Central memory CD8-positive, alpha-beta T cell (primary cell): ENCODE results near the gene CD244.

Experiments used
- ATAC-seq: fragments of 150-1000 bp; cut with Tn5 transposase; replicated peaks from 2 replicates; pipeline ENCODE4 v1.10.0; 2022; ENCODE audit warnings: mild to moderate bottlenecking, moderate FRiP score, moderate number of reproducible peaks; ENCODE audit not compliant: poor library complexity, severe bottlenecking; ENCODE audit errors: extremely low read depth
- DNase-seq, 2 donors: peaks; one replicate each; pipeline ENCODE4 v3.0.0; 2021; ENCODE audit warnings: low spot score in 2 of 2
- H3K27ac Mint-ChIP-seq: one replicate; pipeline ENCODE4 v1.8.0; 2022; ENCODE audit warnings: low read depth, mild to moderate bottlenecking, moderate library complexity, mixed read lengths
- H3K27me3 Mint-ChIP-seq: one replicate; pipeline ENCODE4 v1.8.0; 2022; ENCODE audit warnings: mixed read lengths
- H3K36me3 Mint-ChIP-seq: one replicate; pipeline ENCODE4 v1.8.0; 2022; ENCODE audit warnings: mild to moderate bottlenecking, moderate library complexity, mixed read lengths; ENCODE audit not compliant: insufficient read depth
- H3K4me1 Mint-ChIP-seq: one replicate; pipeline ENCODE4 v1.8.0; 2022; ENCODE audit warnings: mixed read lengths
- H3K4me3 Mint-ChIP-seq: one replicate; pipeline ENCODE4 v1.8.0; 2022; ENCODE audit warnings: mild to moderate bottlenecking, moderate library complexity, mixed read lengths
- H3K9me3 Mint-ChIP-seq: one replicate; pipeline ENCODE4 v1.8.0; 2022; ENCODE audit warnings: mixed read lengths

CD244 gene

GRCh38 chr1:160836561-160836960 lies 26.1 kb downstream of the CD244 start:
- peaks cover 76% of the 10 kb centered on the region for H3K4me1 Mint-ChIP-seq
- H3K9me3 Mint-ChIP-seq, result no peaks in the 10 kb centered on the region
- peak overlapping the region; percentile 53 for H3K27ac Mint-ChIP-seq
- DNase-seq (no peak), ATAC-seq (no peak)
- H3K27me3 Mint-ChIP-seq, result no peaks in the 10 kb centered on the region
- H3K36me3 Mint-ChIP-seq, result peaks cover 46% of the 10 kb centered on the region
- peak overlapping the region; percentile 50 for H3K4me3 Mint-ChIP-seq

GRCh38 chr1:160835751-160836150 lies 26.9 kb downstream of the CD244 start:
- H3K27ac Mint-ChIP-seq, result peak overlapping the region; percentile 53
- H3K36me3 Mint-ChIP-seq, result peaks cover 47% of the 10 kb centered on the region
- no peaks in the 10 kb centered on the region for H3K9me3 Mint-ChIP-seq
- H3K4me1 Mint-ChIP-seq, result peaks cover 76% of the 10 kb centered on the region
- no peak for DNase-seq
- H3K4me3 Mint-ChIP-seq, result peak overlapping the region; percentile 50
- no peak for ATAC-seq
- no peaks in the 10 kb centered on the region for H3K27me3 Mint-ChIP-seq

- Mint-ChIP-seq H3K9me3 (no peaks in the 10 kb centered on the region), H3K4me1 (peaks cover 83% of the 10 kb centered on the region), H3K27me3 (no peaks in the 10 kb centered on the region), H3K27ac (peak overlapping the region; percentile 94), H3K36me3 (peaks cover 50% of the 10 kb centered on the region), H3K4me3 (peak overlapping the region; percentile 9)
- ATAC-seq, result no peak
- peak in 1 of 2 donors; percentile 28 for DNase-seq
These were observed 27.6 kb downstream of the CD244 start for GRCh38 chr1:160834945-160835565.

- Mint-ChIP-seq H3K27ac (peak overlapping the region; percentile 62), H3K9me3 (no peaks in the 10 kb centered on the region), H3K27me3 (no peaks in the 10 kb centered on the region), H3K4me3 (no peak overlapping the region), H3K4me1 (peaks cover 52% of the 10 kb centered on the region), H3K36me3 (peaks cover 62% of the 10 kb centered on the region)
- ATAC-seq, result peak; percentile 67
- DNase-seq, result peak; percentile 38 to 52
These were observed 32.1 kb downstream of the CD244 start for GRCh38 chr1:160830321-160831153.

GRCh38 chr1:160829766-160830165 lies 32.9 kb downstream of the CD244 start:
- H3K4me1 Mint-ChIP-seq, result peaks cover 45% of the 10 kb centered on the region
- ATAC-seq (no peak), DNase-seq (no peak)
- H3K4me3 Mint-ChIP-seq, result no peak overlapping the region
- H3K36me3 Mint-ChIP-seq, result peaks cover 64% of the 10 kb centered on the region
- H3K27me3 Mint-ChIP-seq, result no peaks in the 10 kb centered on the region
- H3K9me3 Mint-ChIP-seq, result no peaks in the 10 kb centered on the region
- peak overlapping the region; percentile 62 for H3K27ac Mint-ChIP-seq

DNA sequence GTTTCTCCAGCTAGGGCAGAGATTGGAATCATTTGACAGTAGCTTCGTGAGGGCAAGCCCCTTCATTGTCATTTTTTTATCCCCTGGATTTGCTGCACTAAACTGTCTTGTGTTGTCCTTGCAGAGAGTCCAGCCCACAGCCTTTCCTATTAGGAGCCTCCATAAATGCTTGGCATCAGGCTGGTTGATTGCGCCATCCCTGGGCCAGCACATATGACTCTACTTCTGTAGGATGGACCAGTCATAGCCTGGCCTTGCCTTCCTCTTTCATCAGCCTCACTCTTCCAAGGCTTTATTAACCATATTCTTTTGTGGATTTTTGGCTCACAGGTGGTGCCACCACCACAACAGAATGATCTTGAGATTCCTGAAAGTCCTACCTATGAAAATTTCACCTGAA lies 35.3 kb downstream of the CD244 start:
- ATAC-seq (no peak), DNase-seq (no peak)
- Mint-ChIP-seq H3K9me3 (no peaks in the 10 kb centered on the region), H3K27ac (no peak overlapping the region), H3K4me3 (no peak overlapping the region), H3K27me3 (no peaks in the 10 kb centered on the region), H3K36me3 (peaks cover 60% of the 10 kb centered on the region), H3K4me1 (peaks cover 23% of the 10 kb centered on the region)

GRCh38 chr1:160826546-160826945 lies 36.1 kb downstream of the CD244 start:
- Mint-ChIP-seq H3K9me3 (no peaks in the 10 kb centered on the region), H3K4me3 (no peak overlapping the region), H3K27me3 (no peaks in the 10 kb centered on the region), H3K36me3 (peaks cover 54% of the 10 kb centered on the region), H3K27ac (no peak overlapping the region), H3K4me1 (peaks cover 19% of the 10 kb centered on the region)
- DNase-seq (no peak), ATAC-seq (no peak)

DNA sequence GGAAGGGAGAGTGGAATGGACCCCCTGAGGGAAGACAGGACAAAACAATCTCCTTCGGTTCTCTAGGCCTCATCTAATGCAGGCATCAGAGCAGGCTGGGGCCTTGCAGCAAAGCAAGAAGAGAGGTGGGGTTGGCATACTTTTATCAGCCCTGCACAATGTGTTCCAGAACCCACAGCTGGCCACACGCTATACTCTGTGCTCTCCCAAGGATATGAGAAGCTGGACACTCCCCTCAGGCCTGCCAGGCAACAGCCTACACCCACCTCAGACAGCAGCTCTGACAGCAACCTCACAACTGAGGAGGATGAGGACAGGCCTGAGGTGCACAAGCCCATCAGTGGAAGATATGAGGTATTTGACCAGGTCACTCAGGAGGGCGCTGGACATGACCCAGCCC lies 39.4 kb downstream of the CD244 start:
- H3K4me3 Mint-ChIP-seq, result no peak overlapping the region
- no peak overlapping the region for H3K27ac Mint-ChIP-seq
- H3K36me3 Mint-ChIP-seq, result peaks cover 55% of the 10 kb centered on the region
- peaks cover 11% of the 10 kb centered on the region for H3K4me1 Mint-ChIP-seq
- H3K27me3 Mint-ChIP-seq, result no peaks in the 10 kb centered on the region
- ATAC-seq, result no peak
- no peaks in the 10 kb centered on the region for H3K9me3 Mint-ChIP-seq
- no peak for DNase-seq

- Mint-ChIP-seq H3K9me3 (no peaks in the 10 kb centered on the region), H3K4me3 (no peak overlapping the region), H3K27me3 (no peaks in the 10 kb centered on the region), H3K36me3 (peaks cover 53% of the 10 kb centered on the region), H3K27ac (no peak overlapping the region), H3K4me1 (peaks cover 12% of the 10 kb centered on the region)
- no peak for ATAC-seq
- DNase-seq, result no peak
These were observed 41.1 kb downstream of the CD244 start for GRCh38 chr1:160821627-160822026.

DNA sequence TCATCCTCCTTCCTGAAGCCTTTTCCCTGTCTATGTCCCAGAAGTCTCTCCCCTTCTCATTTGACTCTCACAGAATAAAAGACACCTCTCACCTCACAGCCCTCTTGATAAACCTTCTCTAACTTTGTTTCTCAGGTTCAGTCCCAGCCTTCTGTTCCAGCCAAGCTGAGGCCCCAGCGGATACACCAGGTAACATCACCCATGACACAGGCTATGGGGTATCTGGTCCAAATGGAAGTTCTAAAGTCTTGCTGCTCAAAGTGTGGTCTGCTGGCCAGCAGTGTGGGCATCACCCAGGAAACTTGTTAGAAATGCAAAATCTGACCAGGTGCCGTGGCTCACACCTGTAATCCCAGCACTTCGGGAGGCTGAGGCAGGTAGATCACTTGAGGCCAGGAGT lies 43.5 kb downstream of the CD244 start:
- H3K36me3 Mint-ChIP-seq, result peaks cover 56% of the 10 kb centered on the region
- no peaks in the 10 kb centered on the region for H3K27me3 Mint-ChIP-seq
- H3K4me3 Mint-ChIP-seq, result no peak overlapping the region
- ATAC-seq, result no peak
- peaks cover 14% of the 10 kb centered on the region for H3K4me1 Mint-ChIP-seq
- H3K9me3 Mint-ChIP-seq, result no peaks in the 10 kb centered on the region
- no peak for DNase-seq
- peak overlapping the region; percentile 83 for H3K27ac Mint-ChIP-seq

GRCh38 chr1:160818207-160818937 lies 44.3 kb downstream of the CD244 start:
- Mint-ChIP-seq H3K27me3 (no peaks in the 10 kb centered on the region), H3K4me3 (no peak overlapping the region), H3K27ac (no peak overlapping the region), H3K9me3 (no peaks in the 10 kb centered on the region), H3K36me3 (peaks cover 62% of the 10 kb centered on the region), H3K4me1 (peaks cover 22% of the 10 kb centered on the region)
- DNase-seq (no peak), ATAC-seq (no peak)

DNA sequence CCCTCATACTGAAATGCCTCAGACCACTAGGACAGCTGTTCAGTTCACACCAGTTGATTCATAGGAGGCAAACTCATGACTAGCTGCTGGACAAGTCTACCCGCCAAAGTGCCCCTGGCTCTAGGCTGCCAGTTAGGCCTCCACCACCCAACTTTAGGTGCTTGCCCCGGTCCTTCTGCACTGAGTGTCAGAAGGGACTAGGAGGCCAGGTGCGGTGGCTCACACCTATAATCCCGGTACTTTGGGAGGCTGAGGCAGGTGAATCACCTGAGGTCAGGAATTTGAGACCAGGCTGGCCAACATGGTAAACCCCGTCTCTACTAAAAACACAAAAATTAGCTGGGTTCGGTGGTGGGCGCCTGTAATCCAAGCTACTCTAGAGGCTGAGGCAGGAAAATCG lies 47.8 kb downstream of the CD244 start:
- DNase-seq (no peak), ATAC-seq (no peak)
- H3K27me3 Mint-ChIP-seq, result no peaks in the 10 kb centered on the region
- H3K4me3 Mint-ChIP-seq, result no peak overlapping the region
- H3K27ac Mint-ChIP-seq, result peak overlapping the region; percentile 75
- peaks cover 76% of the 10 kb centered on the region for H3K36me3 Mint-ChIP-seq
- H3K9me3 Mint-ChIP-seq, result no peaks in the 10 kb centered on the region
- peaks cover 56% of the 10 kb centered on the region for H3K4me1 Mint-ChIP-seq
